LNCAP (cell line): ENCODE data around the gene SMIM5.
A peak's percentile ranks its signal among the peaks of the same experiment; 100 is the strongest.

Experiments
- TF ChIP-seq, protein P1 (sequence below): fragments of 450-650 bp; IDR thresholded peaks from 2 replicates; pipeline ENCODE4 v1.5.1; 2017; ENCODE audit warnings: mild to moderate bottlenecking

SMIM5 gene, protein sequence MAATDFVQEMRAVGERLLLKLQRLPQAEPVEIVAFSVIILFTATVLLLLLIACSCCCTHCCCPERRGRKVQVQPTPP

DNA sequence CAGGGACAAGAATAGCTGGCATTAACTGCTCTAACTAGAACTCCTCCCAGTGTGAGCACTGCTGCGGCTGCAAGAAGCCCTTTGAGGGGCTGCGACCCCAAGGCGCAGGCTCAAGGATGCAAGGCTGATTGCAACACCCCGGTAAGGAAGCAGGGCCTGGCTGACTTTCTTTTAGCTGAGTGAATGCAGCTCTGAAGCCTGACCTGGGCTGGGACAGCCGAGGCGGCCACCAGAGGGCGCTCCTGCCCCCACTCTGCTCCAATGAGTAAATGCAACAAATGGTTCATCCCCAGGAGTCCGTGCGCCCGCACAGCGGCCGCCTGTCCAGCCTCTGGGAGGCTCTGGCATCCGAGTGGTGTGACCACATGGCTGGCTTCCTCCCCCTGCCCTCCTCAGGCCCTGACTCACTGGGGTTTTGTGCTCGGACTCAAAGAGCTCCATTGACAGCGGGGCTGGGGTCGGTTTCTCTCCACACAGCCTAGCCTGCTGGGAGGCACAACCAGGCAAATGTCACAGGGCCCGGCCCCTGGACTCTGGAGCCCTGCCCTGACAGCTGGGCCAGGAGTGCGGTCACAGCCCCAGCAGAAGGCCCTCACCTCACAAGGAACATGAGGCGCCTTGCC, at the start of gene SMIM5:
Gene SMIM5 (plus strand): TSS at position 572 of the 623 bp plus-strand sequence. CDS start 6,768 bp downstream, outside the sequence.
- TF ChIP-seq, protein P1, sequence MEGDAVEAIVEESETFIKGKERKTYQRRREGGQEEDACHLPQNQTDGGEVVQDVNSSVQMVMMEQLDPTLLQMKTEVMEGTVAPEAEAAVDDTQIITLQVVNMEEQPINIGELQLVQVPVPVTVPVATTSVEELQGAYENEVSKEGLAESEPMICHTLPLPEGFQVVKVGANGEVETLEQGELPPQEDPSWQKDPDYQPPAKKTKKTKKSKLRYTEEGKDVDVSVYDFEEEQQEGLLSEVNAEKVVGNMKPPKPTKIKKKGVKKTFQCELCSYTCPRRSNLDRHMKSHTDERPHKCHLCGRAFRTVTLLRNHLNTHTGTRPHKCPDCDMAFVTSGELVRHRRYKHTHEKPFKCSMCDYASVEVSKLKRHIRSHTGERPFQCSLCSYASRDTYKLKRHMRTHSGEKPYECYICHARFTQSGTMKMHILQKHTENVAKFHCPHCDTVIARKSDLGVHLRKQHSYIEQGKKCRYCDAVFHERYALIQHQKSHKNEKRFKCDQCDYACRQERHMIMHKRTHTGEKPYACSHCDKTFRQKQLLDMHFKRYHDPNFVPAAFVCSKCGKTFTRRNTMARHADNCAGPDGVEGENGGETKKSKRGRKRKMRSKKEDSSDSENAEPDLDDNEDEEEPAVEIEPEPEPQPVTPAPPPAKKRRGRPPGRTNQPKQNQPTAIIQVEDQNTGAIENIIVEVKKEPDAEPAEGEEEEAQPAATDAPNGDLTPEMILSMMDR, result peak; percentile 97

DNA sequence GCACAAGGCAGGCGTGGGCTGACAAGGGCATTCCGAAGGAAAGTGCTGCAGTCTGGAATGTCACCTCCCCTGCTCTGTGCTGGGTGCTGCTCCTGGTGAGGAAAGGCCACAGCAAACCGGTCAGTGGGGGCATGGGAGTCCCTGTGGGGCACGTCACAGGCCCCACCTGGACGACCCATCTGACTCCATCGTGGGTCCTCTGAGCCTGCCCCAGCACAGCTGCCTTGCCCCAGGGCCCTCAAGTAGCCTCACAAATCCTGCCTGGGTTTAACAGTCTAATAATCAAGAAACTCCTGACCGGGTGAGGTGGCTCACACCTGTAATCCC, 48.4 kb upstream of the SMIM5 start:
- TF ChIP-seq, protein P1, result no peak

DNA sequence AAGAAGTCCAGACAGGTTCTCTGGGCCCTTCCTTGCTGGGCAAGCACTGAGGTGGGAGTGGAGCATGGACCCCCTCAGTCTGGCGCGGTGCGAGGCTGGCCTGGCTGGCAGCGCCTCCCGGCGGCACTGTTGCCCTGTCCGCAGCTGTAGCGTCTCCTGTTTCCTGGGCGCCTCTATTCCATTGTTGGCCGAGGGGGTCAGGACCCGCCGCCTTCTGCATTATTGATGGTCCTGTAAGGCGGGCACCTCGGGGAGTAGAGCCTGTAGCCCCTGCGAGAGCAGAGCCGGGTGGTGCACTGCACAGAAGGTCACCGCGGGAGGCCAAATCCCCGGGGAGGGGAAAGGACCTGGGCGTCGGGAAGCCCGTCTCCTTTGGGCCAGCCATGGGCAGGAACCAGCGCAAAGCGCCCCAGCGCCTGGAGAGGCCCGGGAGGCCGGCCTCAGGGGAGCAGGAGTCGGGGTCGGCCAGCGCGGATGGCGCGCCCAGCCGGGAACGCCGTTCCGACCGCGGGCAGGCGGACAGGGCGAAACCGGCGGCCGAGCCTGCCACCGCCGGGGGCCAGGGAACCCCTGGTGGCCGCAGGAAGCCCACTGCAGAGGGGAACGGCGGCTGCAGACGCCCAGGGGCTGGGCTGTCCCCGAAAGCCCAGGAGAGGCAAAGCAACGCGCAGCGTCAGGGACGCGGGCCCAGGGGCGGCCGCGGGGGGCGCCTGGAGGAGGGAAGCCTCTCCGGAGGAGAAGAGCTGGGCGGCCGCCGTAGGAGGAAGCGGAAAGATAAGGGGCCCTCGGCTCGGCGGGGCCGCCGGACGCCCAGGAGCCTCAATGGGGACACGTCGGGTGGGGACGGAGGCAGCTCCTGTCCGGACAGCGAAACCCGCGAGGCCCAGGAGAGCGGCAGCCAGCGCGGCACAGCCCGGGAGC, 45.3 kb upstream of the SMIM5 start, which contains the start of gene MYO15B:
Gene MYO15B (plus strand): TSS at position 126 of the 921 bp plus-strand sequence. CDS start 258 bp downstream, at position 384.
- TF ChIP-seq, protein P1, result no peak

DNA sequence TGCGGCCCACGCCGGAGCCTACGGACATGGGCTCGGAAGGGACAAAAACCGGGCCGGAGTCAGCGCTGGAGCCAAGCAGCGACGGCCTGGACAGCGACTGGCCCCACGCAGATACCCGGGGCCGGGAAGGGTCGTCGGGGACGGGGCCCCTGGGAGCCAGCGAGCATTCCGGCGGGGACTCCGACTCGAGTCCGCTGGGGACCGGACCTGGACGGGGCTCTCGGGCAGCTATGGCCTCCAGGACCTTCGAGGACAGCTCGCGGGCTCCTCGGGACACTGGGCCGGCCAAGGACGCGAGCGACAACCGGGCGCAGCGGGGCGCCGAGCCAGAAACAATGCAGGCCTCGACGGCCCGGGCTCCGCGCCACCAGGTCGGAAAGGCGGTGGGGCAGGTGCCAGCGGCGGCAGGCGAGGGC, 44.6 kb upstream of the SMIM5 start:
- TF ChIP-seq, protein P1, result no peak

DNA sequence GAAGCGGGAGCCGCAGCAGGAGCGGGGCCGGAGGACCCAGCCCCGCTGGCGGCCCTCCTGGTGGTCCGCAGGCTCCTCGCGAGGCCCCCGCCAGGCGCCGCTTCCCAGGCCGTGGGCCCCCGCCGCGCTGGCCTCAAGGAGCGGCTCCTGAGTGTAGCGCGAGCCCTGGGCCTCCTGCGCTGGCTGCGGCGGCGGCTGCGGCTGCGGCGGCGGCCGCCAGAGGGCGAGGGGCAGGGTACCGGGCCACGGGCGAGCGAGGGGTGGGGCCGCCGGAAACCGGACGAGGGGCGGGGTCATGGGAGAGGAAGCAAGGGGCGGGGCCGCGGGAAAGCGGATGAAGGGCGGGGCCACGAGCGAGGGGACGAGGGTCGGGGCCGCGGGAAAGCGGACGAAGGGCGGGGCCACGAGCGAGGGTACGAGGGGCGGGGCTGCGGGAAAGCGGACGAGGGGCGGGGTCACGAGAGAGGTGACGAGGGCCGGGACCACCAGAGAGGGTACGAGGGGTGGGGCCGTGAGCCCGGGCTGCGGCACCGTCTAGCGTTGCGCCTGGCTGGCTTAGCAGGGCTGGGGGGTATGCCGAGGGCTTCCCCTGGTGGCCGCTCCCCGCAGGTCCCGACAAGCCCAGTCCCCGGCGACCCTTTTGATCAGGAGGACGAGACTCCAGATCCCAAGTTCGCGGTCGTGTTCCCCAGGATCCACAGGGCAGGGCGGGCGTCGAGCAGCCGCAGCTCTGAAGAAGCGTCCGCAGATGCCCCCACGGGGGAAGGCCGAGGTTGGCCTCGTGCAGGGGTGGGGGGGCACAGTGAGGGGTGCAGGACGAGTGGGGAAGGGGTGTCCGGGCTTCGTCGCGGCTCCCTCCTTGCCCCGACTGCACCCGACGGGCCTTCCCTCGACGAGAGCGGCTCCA, 44.0 kb upstream of the SMIM5 start:
- TF ChIP-seq, protein P1, result peak; percentile 45

DNA sequence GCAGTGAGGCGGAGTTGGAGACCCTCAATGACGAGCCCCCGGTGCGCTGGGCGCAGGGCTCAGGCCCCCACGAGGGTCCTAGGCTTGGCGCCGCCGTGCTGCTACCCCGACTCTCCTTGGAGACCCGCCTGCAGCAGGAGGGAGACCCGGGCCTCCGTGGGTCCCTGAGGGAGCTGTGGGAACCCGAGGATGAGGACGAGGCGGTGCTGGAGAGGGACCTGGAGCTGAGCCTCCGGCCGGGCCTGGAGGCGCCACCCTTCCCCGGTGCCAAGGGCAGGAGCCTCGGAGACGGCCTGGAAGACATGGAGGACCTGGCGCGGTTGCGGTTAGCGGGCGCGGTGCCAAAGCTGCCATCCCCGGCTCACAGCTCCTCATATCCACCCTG, 43.3 kb upstream of the SMIM5 start:
- TF ChIP-seq, protein P1, result no peak

DNA sequence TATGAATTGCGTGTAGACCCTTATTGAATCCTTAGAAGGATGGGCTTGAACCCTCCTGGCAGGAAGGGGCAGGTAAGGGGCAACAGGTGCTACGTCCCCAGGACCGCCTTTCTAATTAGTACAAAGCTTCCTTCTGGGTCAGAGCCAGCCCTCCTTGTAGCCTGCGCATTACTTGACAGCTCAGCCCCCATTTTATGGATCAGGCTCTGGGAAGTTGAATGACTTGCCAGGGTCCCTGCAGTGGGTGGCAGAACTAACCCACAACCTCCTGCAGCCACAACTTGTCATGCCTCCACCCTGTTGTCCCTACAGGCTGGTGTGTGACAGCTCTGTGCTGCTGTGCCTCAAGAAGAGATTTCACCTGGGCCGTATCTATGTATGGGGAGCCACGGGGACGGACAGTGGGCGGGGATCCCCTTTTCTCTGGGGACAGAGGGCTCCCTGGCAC, 42.9 kb upstream of the SMIM5 start:
- TF ChIP-seq, protein P1, result no peak
